EH (cell line): ENCODE data around the gene PLA2G10.
"Not testable (repeated sequence)": the region's sequence is repeated elsewhere in the genome, so short reads cannot be mapped to it uniquely, and the experiment has no call there.

Experiments used
- DNase-seq: peaks from one replicate; pipeline ENCODE4 v3.0.0-alpha.2; 2015; ENCODE audit warnings: low read depth

PLA2G10 gene

DNA sequence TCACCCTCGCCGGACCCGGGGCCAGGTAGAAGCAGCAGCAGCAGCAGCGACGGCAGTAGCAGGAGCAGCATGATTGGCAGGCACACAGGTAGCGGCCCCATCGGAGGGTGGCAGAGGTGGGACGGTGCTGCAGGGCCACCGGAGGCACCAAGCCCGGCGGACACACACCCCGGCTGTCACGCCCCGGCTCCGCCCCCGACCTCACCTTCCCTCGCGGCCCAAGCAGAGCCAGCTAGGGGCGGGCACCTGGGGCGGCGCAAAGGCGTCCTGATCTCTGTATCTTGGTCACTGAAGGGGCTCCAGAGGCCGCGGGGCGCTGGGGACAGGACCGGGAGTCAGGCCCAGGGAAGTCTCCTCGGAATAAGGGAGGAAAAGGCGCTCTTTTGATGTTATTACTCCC lies at the start of gene PLA2G10:
Gene PLA2G10 (minus strand): TSS at position 180 of the 400 bp plus-strand sequence. CDS start 79 bp downstream, at position 101.
- DNase-seq: not testable (repeated sequence)

GRCh38 chr16:14742273-14743128 lies 48.4 kb upstream of the PLA2G10 start, which contains the start of gene NPIPA2:
TSS of gene NPIPA2 (plus strand) at chr16:14742533. CDS start at chr16:14748066, 5,533 bp downstream.
- not testable (repeated sequence) for DNase-seq

GRCh38 chr16:14741794-14742193 lies 47.7 kb upstream of the PLA2G10 start:
- DNase-seq: not testable (repeated sequence)

DNA sequence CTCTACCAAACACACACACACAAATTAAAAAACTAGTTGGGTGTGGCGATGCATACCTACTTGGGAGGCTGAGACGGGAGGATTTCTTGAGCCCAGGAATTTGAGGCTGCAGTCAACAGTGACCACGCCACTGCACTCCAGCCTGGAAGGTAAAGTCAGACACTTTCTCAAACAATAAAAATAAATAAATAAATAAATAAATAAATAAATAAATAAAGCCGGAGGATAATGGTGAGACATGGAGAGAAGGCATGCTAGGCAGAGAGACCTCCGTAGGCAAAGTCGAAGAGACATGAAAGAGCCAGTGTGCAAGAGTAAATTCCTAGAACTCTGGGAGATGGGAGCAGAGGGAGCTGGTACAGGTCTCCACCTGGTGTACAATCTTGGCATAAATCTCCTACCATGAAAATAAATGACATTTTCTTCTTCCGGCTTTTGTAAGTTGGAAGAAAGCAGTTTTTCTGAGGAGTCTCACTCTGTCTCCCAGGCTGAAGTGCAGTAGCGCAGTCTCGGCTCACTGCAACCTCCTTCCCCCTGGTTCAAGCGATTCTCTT lies 46.8 kb upstream of the PLA2G10 start:
- not testable (repeated sequence) for DNase-seq

DNA sequence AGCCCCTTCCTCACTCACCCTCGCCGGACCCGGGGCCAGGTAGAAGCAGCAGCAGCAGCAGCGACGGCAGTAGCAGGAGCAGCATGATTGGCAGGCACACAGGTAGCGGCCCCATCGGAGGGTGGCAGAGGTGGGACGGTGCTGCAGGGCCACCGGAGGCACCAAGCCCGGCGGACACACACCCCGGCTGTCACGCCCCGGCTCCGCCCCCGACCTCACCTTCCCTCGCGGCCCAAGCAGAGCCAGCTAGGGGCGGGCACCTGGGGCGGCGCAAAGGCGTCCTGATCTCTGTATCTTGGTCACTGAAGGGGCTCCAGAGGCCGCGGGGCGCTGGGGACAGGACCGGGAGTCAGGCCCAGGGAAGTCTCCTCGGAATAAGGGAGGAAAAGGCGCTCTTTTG lies 39.1 kb upstream of the PLA2G10 start:
- not testable (repeated sequence) for DNase-seq

DNA sequence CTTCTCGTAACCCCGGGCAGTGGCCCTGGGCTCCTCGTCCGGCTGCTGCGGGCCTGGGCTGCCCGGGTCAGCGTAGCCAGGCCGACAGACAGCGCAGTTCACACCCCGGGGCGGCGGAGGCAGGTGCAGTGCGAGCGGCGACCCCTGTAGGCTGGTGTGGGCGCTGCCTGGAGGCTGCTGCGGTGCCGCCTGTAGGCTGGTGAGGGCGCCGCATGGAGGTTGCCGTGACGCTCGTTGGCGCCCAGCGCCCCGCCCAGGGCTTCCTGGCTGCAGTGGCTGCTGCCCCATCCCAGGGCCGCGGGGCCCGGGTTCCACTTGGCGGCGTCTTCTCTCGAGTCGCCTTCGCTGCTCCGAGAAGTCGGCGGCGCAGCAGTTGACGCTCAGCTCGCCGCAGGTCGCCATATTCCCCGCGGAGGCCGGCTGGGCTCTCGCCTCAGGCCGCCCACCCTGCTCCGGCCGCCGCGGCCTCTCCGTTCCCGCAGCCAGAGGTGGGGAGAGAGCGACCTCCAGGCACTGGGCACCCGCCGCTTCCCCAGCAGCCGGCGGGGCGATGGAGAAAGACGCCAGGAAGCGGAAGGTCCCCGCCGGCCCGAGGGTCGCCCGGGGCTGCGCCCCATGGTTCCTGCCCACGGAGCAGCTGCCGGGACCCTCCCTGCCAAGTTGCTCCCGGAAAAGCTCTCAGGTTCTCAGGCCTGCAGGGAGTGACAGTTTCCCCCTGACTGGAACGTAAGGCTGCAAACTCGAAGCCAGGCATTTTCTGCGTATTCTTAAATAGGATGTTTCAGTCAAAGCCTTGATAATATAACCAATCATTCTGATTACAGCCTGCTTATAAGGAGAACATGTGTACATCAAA lies 9.3 kb upstream of the PLA2G10 start, which contains the start of gene NPIPA3:
Gene NPIPA3 (plus strand): TSS at position 256 of the 856 bp plus-strand sequence. CDS start 5,533 bp downstream, outside the sequence.
- DNase-seq: not testable (repeated sequence)

GRCh38 chr16:14702672-14703071 lies 8.6 kb upstream of the PLA2G10 start:
- not testable (repeated sequence) for DNase-seq

DNA sequence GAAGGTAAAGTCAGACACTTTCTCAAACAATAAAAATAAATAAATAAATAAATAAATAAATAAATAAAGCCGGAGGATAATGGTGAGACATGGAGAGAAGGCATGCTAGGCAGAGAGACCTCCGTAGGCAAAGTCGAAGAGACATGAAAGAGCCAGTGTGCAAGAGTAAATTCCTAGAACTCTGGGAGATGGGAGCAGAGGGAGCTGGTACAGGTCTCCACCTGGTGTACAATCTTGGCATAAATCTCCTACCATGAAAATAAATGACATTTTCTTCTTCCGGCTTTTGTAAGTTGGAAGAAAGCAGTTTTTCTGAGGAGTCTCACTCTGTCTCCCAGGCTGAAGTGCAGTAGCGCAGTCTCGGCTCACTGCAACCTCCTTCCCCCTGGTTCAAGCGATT lies 7.8 kb upstream of the PLA2G10 start:
- DNase-seq: not testable (repeated sequence)

- DNase-seq: not testable (repeated sequence)
Observed at GRCh38 chr16:14685870-14686793, 8.0 kb downstream of the PLA2G10 start.

DNA sequence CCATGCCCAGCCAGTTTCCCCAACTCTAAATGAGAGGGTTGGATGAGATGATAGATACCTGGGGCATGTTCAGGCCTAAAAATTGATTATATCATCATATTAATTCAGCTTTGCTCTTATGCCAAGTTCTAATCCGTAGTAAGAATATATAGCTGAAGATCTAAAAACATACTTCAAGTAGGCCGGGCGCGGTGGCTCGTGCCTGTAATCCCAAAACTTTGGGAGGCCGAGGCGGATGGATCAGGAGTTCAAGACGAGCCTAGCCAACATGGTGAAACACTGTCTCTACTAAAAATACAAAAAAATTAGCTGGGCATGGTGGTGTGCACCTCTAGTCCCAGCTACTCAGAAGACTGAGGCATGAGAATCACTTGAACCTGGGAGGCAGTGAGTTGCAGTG lies 12.0 kb downstream of the PLA2G10 start:
- no peak for DNase-seq

- no peak for DNase-seq
Observed at GRCh38 chr16:14681115-14681514, 13.0 kb downstream of the PLA2G10 start.

DNA sequence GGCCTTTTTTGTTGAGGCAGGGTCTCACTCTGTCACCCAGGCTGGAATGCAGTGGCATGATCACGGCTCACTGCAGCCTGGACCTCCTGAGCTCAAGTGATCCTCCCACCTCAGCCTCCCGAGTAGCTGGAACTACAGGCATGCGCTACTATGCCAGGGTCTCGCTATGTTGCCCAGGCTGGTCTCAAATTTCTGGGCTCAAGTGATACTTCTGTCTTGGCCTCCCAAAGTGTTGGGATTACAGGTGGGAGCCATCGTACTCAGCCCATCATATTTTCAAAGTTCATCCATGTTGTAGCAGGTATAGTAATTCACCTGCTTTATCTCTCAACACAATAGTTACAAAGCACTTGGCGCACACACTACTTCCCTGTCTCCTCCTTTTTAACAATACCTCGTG lies 13.7 kb downstream of the PLA2G10 start:
- not testable (repeated sequence) for DNase-seq

GRCh38 chr16:14678748-14679497 lies 15.2 kb downstream of the PLA2G10 start:
- DNase-seq: no peak

DNA sequence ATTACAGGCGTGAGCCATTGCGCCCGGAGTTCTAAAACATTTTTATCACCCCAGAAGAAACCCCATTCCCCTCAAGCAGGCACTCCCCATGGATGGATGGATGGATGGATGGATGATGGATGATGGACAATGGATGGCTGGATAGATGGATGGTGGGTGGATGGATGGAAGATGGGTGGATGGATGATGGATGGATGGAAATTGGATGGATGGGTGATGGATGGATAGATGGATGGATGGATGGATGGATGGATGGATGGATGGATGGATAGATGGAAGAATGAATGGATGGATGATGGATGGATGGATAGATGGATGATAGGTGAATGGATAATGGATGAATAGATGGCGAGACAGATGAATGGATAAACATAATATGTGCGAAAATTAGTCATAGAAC lies 16.5 kb downstream of the PLA2G10 start:
- no peak for DNase-seq

DNA sequence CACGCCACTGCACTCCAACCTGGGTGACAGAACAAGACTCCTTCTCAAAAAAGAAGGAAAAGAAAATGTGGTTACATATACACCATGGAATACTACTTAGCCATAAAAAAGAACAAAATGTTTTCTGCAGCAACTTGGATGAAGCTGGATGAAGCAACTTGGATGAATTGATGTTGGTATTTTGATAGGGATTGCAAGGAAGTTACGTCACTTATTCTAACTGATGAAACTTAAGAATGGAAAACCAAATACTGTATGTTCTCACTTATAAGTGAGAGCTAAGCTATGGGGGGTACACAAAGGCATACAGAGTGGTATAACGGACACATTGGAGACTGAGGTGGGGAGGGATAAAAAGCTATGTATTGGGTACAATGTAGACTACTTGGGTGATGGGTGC lies 17.5 kb downstream of the PLA2G10 start:
- DNase-seq: no peak

- no peak for DNase-seq
Observed at GRCh38 chr16:14672403-14672971, 21.6 kb downstream of the PLA2G10 start.

- no peak for DNase-seq
Observed at GRCh38 chr16:14669776-14670175, 24.3 kb downstream of the PLA2G10 start.

DNA sequence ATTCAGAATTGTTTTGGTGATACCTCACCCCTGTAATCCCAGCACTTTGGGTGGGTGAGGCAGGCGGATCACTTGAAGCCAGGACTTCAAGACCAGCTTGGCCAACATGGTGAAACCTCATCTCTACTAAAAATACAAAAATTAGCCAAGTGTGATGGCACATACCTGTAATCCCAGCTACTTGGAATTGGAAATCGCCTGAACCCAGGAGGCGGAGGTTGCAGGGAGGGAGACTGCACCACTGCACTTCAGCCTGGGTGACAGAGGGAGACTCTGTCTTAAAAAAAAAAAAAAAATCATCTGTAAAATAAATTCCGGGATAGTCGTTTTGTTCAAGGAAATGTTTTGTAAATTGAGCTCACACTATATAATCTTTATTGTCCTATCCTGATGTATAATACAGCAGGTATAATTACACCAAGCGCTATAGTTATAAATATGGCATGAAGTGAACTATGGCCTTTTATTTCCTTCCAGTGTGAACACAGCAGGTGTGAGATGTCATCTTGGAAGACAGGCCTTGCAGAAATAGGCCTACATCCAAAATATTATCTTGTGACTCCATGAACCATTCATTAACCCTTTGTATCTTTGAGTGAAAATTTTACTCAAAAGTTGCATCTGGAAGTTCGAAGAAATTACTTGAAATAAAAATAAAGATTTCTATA lies 25.4 kb downstream of the PLA2G10 start:
- DNase-seq: no peak
